Measurements from ENCODE around the gene LRRC73.

- TF ChIP-seq CTCF (conservative IDR thresholded peaks at IDR 0.05; ENCODE audit: low read depth, low read length) (no peak), EZH2 (IDR thresholded peaks at IDR 0.05; ENCODE audit: borderline replicate concordance, low read depth, low read length, poor library complexity, severe bottlenecking) (no peak)
These were observed 783 bp downstream of the LRRC73 start for GRCh38 chr6:43509142-43509983.

Measured in A673 (cell line).